Measurements from ENCODE around the gene KCTD6. TPM values are rescaled to one million over a fixed set of nuclear protein-coding genes. Genes with fewer than 3 reads are reported as not detected.

The KCTD6 gene
- total RNA-seq, 2 experiments from 2014 or later, result 5.6 to 5.8 TPM

- Mint-ChIP-seq H3K9me3 (no peaks in the 10 kb centered on the region), H3K36me3 (ENCODE audit: low read depth) (no peaks in the 10 kb centered on the region), H3K27me3 (no peaks in the 10 kb centered on the region), H3K4me3 (no peak overlapping the region), H3K27ac (no peak overlapping the region), H3K4me1 (ENCODE audit: low read depth) (no peaks in the 10 kb centered on the region)
- intact Hi-C loops (cut with micrococcal nuclease), result no loop called here
- TF ChIP-seq CTCF (IDR thresholded peaks at IDR 0.05), result no peak
- DNase-seq (no peak), ATAC-seq (no peak)
- CTCF ChIA-PET, result no interaction called here
- POLR2A ChIA-PET, result no interaction called here
These were observed 22.5 kb downstream of the KCTD6 start for GRCh38 chr3:58514405-58514804.

- H3K27ac Mint-ChIP-seq, result no peak overlapping the region
- no peak for TF ChIP-seq CTCF (IDR thresholded peaks at IDR 0.05)
- DNase-seq, result no peak
- POLR2A ChIA-PET, result no interaction called here
- H3K4me1 Mint-ChIP-seq (ENCODE audit: low read depth), result peaks cover 2% of the 10 kb centered on the region
- H3K9me3 Mint-ChIP-seq, result no peaks in the 10 kb centered on the region
- H3K4me3 Mint-ChIP-seq, result no peak overlapping the region
- intact Hi-C loops (cut with micrococcal nuclease), result no loop called here
- no peaks in the 10 kb centered on the region for H3K36me3 Mint-ChIP-seq (ENCODE audit: low read depth)
- CTCF ChIA-PET, result interaction anchor here (1.4 kb wide), 1 partner anchor 13 kb away, joined by 4 read pairs; no protein-coding TSS in a partner anchor
- H3K27me3 Mint-ChIP-seq, result no peaks in the 10 kb centered on the region
- no peak for ATAC-seq
These were observed 26.4 kb downstream of the KCTD6 start for GRCh38 chr3:58518291-58518789.

- H3K36me3 Mint-ChIP-seq (ENCODE audit: low read depth), result no peaks in the 10 kb centered on the region
- no peaks in the 10 kb centered on the region for H3K9me3 Mint-ChIP-seq
- no peaks in the 10 kb centered on the region for H3K27me3 Mint-ChIP-seq
- TF ChIP-seq CTCF (IDR thresholded peaks at IDR 0.05), result no peak
- DNase-seq, result no peak
- H3K4me1 Mint-ChIP-seq (ENCODE audit: low read depth), result peaks cover 2% of the 10 kb centered on the region
- no peak for ATAC-seq
- no peak overlapping the region for H3K4me3 Mint-ChIP-seq
- ChIA-PET POLR2A (no interaction called here), CTCF (no interaction called here)
- intact Hi-C loops (cut with micrococcal nuclease), result no loop called here
- H3K27ac Mint-ChIP-seq, result no peak overlapping the region
These were observed 27.9 kb downstream of the KCTD6 start for GRCh38 chr3:58519668-58520402.

- no peak for TF ChIP-seq CTCF (IDR thresholded peaks at IDR 0.05)
- no peaks in the 10 kb centered on the region for H3K27me3 Mint-ChIP-seq
- intact Hi-C loops (cut with micrococcal nuclease), result no loop called here
- no peak for ATAC-seq
- H3K9me3 Mint-ChIP-seq, result no peaks in the 10 kb centered on the region
- CTCF ChIA-PET, result no interaction called here
- POLR2A ChIA-PET, result no interaction called here
- DNase-seq, result no peak
- no peak overlapping the region for H3K4me3 Mint-ChIP-seq
- H3K36me3 Mint-ChIP-seq (ENCODE audit: low read depth), result no peaks in the 10 kb centered on the region
- peaks cover 2% of the 10 kb centered on the region for H3K4me1 Mint-ChIP-seq (ENCODE audit: low read depth)
- H3K27ac Mint-ChIP-seq, result no peak overlapping the region
These were observed 28.8 kb downstream of the KCTD6 start for GRCh38 chr3:58520403-58521335.

GRCh38 chr3:58521336-58521670, 29.4 kb downstream of the KCTD6 start:
- ChIA-PET POLR2A (no interaction called here), CTCF (no interaction called here)
- Mint-ChIP-seq H3K4me3 (no peak overlapping the region), H3K27me3 (no peaks in the 10 kb centered on the region), H3K9me3 (no peaks in the 10 kb centered on the region), H3K27ac (no peak overlapping the region), H3K4me1 (ENCODE audit: low read depth) (peaks cover 2% of the 10 kb centered on the region), H3K36me3 (ENCODE audit: low read depth) (no peaks in the 10 kb centered on the region)
- no peak for ATAC-seq
- DNase-seq, result no peak
- intact Hi-C loops (cut with micrococcal nuclease), result no loop called here
- TF ChIP-seq CTCF (IDR thresholded peaks at IDR 0.05), result no peak

Data from activated CD8-positive, alpha-beta T cell treated with anti-CD3 and anti-CD28 coated beads for 36 hours (primary cell).